ENCODE data around the gene TSPAN9.

Gene TSPAN9

DNA sequence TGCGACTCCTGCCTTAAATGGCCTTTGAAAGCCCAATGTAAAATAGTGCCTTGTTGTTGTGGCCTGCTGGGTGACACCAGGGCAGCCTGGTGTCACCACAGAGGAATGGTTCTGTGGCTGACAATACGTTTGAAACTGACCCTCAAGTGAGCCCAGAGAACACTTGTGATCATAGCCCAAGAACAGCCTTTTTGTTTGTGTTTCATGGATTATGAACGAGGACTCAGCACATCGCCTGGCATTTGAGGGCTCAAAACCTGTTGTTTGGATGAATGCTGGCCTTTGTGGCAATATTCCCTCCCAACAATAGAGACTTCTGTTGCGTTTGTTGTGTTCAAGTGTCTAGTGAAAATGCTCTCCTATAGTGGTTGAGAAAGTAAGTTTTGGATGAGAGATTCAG is 48.5 kb downstream of the TSPAN9 start:
- no peak for DNase-seq (ENCODE audit: low read depth)

DNA sequence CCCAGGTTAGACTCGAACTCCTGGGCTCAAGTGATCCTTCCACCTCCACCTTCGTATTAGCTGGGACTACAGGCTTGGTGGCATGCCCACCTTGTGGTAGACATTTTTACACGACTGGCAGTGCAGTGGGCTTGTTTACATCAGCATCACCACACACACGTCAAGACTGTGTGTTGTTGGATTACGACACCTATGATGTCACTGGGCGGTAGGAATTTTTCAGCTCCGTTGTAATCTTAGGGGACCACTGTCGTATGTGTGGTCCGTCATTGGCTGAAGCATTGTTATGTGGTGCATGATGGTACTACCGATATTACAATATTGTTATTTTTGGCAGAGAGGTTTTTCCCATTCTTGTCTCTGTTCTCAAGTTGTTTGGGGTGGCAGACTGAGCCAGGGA is 50.7 kb downstream of the TSPAN9 start:
- DNase-seq (ENCODE audit: low read depth): no peak

DNA sequence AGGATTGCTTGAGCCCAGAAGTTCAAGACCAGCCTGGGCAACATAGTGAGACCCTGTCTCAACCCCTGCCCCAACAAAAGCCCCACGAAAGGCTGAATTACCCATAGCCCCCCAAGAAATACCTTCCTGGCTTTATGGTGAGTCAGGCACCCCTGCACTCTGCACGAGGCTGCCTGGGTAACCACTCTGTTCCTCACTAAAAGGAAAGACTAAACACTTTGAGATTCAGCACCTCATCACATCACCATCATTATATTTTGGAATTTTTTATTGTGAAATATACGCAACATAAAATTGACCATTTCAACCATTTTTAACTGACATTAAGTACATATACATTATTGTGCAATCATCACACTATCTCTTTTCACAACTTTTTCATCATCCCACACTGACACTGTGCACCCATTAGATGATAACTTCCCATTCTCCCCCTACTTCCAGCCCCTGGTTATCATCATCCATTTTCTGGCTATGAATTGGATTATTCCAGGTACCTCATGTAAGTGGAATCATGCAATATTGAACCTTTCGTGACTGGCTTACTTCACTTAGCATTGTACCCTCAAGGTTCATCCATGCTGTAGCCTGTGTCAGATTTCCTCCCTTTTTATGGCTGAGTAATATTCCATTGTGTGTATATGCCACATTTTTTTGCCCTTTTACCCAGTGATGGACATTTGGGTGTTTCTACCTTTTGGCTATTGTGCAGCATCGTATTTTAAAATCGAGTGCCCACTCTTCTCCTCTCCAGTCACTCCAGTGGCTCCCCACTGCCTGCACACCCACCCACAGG is 51.5 kb downstream of the TSPAN9 start:
- DNase-seq (ENCODE audit: low read depth): no peak

DNA sequence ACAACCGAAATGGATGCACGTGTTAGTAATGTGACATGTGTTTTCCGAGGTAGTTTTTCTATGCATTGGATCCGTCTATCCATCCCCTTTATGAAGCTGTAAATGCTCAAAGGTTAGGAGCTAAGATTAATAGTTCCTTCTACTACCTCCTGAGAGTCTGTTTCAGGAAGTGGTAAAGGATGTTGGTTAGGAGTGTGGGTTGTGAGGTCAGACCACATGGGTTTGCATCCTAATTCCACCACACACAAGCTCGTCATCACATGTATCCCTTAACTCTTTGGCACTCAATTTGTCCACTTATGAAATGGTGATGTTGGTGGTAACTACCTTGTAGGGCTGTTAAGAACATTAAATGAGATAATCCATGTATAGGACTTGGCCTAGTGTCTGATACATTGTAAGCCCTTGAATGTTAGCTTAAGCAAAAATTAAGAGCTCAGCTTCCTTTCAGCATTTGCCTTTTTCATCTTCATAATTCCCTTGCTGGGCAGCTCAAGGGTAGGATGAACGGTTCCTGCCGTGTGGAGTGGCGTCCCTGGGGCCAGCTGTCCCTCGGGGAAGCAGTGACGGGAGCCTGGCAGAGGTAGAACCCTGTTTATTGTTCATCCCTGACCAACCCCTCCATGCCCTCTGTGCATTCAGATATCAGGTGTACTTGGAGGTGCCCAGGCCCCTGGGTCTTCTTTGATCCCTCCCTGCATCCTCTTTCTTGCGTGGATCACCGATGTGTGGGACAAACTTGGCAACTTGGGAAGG is 52.3 kb downstream of the TSPAN9 start:
- no peak for DNase-seq (ENCODE audit: low read depth)

DNA sequence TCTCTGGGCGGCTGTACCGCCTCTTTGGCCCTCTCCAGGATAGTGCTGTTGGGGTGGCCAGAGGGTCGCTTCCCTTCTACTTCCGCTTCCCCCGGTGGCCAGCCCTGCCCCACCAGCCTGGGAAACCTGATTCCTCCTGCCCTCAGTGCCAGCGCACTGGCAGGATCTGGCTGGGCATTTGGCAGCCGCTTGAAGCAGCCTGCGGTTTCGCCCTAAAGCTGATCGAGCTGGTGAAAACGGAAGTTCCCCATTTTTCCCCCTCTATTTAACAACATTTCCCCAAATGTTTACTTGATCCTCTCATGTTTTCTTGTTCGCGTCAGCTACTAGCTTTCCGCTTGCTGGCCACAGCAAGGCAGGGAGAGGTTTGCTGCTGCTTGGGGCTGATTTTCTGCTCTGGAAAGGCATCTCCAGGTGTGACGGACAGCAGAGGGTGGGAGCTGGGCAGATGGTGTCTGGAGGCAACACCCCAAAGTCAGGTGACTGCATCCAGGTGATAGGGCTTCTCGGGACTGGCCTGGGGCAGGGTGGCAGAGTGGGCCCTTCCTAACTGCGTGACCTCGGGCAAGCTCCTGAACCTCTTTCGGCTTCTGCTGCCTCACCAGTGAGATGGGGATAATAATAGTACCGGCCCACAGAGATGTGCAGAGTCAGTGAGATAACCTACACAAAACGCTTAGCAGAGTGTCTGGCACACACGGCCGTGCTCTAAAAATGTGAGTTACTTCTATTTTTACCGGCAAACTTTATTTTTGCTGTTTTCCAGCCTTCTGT is 53.1 kb downstream of the TSPAN9 start:
- DNase-seq (ENCODE audit: low read depth): no peak

DNA sequence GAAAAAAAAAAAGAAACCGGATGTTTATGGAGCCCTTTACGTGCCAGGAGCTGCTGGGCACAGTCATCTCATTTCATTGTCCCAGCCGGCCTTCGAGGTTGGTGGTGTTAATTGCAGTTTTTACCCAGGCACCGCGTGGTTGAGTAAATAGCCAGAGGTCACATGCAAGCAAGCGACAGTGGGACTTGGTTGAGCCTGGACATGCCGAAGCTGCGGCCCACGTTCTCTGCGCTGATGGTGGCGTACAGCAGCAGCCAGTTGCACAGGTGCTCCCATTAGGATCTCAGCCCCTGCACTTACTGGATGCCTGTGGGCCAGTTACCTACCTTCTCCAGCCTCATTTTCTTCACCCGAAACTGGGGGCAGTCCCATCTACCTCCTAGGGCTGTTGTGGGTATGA is 54.0 kb downstream of the TSPAN9 start:
- no peak for DNase-seq (ENCODE audit: low read depth)

DNA sequence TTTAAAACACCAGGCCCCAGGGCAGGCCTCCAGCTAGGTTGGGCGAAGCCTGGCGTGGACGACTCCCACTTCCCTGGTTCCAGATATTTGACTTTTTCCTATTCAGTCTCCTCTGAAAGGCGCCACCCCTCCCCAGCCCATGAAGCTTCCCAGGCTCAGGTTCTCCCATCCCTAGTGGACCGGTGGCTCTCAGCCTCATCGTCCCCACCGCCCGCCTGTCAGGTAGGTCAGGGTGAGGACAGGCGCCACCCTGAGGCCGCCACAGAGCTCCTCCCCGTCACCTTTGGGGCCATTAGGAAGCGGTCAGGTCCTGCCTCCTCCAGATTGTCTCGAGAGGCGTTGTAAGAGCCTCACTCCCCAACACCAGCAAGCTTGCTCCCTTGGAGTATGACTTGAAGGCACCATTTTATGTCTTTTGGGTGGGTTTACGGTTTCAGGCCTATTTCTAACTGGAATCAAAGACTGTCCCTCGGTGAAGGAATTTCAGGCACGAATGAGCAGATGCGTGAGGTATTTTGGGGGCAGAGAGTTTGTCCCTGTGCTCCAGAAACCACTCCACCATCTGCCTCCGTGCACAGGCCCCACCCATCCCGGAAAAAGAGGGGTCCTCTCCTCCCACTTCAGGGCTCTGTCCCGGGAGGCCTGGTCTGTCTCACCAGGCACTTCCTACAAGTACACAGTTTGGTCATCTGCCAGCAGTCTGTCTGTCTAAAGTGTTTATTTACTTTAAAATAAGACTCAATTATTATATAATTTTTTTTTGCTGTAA is 55.6 kb downstream of the TSPAN9 start:
- DNase-seq (ENCODE audit: low read depth): no peak

DNA sequence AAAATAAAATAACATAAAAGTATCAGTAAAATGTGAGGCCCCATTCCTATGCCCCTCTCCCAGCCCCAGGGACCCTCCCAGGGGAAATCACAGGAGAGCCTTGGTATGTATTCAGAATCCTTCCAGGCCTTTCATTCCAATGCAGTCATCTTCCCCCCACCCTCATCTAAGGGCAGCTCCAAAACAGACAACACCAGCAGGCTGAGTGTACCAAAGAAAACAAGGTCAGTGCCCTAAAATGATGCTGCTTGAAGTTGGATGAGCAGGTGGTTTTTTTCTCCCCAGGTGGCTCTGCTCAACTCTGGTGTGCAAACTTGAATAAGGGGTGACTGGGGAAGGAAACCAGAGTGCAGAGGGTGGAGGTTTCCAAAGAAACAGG is 56.2 kb downstream of the TSPAN9 start:
- DNase-seq (ENCODE audit: low read depth): no peak

DNA sequence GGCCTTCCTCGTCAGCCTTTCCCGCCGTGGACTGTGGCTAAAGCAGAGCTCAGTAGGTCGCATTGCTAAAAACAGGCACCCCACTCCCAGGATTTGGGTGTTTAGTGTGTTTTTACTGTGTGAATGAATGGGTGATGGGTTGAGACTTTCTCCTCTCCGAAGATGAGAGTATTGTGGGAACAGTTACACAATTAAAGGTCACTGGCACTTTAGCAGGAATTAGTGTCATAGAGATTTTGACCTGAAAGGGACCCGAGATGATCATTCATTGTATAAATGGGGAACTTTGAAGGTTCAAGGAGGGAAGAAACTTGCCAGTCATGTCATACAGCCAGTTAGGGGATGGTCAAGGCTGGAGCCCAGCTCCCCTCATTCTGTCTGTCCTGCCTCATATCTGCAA is 56.9 kb downstream of the TSPAN9 start:
- DNase-seq (ENCODE audit: low read depth): no peak

DNA sequence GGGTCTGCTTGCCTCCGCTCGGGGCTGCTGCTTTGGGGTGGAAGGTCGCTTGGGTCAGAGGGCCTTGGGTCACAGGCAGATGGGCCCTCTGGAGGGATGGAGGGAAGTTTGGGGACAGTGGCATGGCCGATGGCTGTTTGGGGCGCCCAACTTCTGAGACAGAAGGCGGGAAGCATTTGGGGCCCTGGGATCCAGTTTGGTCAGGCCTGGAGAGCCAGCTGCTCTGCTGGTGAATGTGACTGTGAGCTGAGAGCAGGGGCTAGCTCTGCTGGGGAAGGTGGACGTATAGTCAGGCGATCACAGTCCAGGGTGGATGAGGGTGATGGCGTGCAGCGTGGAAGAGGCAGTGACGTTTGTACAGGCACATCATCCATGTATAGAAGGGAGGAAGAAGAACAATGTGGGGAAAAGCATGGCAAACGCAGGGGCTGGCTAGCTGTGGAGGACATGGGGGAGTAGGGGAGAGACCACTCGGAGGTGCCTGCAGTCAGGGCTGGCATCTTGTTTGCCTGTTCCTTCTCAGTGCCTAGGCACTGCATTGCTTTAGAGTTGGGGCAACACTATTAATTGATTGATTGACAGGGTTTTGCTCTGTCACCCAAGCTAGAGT is 57.5 kb downstream of the TSPAN9 start:
- DNase-seq (ENCODE audit: low read depth): no peak

DNA sequence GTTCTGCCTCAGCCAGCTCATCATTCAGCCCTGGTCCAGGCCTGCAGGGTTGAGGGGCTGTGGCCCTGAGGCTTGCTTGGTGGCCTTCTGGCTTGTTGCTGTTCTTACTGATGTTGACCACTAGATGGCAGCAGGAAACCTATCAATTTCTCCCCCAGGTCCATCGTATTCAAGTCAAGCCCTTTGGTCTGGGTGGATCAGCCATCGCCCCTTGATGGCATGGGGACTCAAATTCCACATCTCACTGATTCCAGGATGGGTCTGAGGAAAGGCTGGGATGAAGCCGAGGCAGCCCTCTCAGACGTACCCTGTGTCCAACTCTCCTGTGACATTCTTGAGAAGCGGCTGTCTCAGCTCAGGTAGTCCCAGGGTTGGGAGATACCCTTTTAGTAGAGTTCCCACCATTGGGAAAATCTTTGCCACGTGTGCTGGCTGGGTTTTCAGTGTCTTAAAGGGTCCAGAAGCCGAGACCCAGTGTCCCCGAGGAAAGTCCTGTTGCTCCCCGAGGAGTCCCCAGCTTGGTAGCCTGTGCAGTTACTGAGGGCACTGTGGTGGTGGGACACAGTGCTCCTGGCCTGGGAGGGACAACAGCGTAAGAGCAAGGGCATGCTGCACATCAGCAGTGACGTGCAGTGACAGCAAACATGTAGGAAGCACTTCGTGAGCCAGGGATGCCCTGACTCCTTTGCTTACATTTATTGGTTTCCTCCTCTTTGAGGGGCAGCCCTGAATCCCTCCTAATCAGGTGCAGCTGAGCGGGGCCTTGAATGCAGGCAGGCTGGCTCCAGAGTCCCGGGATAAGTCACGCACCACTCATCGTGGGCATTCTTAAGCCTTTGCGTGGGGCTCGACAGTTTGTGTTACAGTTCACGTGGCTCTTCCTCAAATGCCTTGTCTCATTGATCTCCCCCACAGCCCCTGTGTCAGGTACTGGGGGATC is 58.6 kb downstream of the TSPAN9 start:
- no peak for DNase-seq (ENCODE audit: low read depth)

DNA sequence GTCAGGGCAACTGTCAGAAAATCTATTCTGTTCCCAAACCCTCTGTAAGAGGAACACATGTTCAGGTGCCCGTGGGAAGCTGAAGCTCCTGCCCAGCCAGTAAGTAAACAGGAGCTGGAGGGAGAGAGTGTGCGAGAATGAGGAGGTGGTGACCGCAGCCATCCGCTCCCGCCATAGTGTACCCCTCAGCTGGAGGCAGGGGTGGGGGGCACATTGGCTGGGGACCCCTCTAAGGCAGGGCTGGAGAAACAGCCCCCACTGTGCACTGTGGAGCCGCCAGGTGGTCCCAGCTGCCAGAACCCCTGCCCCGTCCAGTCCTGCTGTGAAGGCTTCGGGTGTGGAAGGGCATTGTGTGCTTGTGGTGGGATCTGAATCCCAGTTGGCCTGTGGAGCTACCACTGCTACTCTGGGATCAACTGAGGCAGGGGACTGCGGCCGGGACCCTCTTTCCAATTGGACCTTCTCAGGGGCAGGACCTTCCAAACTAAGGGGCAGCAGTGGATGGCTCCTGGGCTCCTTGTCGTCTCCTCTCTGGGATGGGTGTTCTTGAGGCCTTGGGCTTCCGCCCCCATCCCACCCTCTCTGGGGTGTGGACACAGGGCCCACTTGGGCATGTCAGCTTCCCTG is 59.6 kb downstream of the TSPAN9 start:
- DNase-seq (ENCODE audit: low read depth): no peak

DNA sequence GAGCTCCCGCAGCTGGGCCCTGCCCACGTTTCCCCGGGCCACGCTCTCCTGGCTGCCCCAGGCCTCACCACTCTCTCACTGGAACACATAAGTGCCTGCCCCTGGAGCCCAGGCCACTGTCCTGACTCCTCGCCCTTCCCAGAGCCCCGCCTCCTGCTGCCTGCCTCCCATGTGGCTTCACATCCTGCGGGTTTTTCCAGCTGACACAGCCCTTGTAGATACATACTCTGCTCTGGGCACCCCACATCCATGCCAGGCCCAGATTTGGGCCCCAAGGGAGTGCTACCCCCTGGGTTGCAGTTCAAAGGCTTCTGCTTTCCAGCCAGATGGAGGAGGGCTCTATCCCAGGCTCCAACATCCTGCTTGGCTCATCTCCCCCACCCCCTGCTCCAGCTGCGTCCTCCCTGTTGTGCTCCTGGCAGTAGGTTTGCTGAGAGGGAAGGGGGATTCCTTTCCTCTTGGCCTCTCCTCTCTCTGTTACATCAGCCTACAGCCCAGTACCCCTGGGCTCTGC is 60.1 kb downstream of the TSPAN9 start:
- DNase-seq (ENCODE audit: low read depth): no peak

DNA sequence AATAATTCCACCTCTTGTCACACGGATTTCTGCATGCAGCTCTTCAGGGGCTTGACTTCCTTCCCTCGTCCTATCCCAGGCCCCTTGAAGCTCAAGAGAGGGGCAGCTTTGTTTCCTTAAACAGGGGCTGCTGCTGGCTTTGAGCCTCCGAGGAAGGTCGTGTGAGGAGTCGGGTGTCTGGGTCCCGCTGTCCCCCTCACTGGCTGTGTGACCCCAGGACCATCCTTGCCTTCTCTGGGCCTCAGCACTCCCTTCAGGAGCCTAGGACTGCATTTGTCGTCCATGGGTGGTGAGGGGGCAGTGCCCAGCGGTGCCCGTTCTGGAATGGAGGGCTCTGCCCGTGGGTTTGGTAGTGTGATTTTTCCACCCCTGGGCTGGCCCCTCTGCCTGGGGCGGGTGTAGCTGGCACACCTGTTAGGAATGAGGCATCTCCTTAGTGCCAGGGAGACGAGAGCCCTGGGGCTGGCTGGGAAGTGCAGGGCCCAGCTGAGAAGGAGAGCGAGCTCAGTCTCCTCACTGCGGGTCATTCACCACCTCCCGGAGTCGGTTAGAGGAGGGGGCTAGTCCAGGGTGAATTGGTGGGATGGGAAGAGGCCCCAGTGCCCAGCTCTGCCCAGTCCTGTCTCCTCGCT is 60.8 kb downstream of the TSPAN9 start:
- DNase-seq (ENCODE audit: low read depth): no peak

DNA sequence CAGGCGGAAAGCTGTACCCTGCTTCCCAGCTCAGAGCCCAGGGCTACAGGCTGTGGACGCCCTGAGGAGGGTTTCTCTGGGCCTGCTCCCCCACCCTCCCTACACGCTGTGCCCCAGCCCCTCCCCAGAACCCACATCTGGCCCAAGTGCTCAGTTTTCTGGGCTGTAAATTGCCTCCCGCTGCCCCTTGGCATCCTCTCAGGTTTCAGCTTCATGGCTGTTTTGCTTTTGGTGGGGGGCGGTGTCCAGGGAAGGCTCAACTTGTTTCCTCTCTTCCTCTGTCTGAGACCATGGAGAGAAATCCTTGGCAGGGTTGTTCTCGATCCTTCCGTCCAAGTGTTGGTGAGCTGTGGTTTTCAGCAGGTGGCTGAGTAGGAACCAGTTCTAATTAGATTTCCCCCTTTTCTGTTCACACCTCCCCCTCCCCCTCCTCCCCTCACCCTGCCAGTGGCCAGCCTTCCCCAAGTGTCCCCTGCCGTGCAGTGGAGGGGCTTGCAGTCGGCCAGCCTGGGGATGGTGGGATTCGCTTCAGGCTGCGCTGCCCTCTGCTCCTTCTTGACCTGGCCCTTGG is 61.8 kb downstream of the TSPAN9 start:
- DNase-seq (ENCODE audit: low read depth): no peak

DNA sequence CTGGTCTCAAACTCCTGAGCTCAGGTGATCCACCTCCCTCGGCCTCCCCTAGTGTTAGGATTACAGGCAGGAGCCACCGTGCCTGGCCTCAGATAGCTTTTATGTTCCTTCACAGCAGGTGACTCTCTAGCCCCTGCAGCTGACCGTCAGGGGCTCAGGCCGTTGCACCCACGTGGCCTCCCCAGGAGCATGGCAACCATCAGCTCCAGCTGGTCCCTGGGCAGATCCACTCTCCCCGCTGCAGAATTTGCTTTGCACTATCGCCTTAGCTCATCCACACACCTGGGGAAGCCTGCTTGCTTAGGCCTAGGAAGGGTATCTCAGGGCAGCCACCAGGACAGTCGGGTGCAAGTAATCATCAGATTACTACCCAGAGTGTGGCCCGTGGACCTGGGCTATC is 62.6 kb downstream of the TSPAN9 start:
- DNase-seq (ENCODE audit: low read depth): no peak

DNA sequence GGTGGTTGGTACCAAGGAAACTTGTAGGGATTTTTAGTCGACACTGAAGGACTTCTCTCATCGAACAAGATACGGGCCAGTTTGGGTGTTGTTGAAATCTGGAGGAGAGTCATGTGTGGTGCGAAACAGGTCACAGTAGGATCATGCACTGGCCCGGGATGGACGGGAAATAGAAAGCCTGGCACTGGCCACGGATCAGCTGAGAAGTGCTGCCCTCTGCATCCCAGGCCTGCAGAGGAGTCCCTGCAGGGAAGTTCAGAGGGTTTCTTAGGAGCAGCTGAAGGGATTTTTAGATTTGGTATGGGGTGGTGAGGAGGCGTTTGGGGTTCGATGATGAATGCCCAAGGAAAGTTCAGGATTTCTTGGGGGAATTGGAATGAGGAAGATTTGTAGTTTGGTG is 63.1 kb downstream of the TSPAN9 start:
- no peak for DNase-seq (ENCODE audit: low read depth)

DNA sequence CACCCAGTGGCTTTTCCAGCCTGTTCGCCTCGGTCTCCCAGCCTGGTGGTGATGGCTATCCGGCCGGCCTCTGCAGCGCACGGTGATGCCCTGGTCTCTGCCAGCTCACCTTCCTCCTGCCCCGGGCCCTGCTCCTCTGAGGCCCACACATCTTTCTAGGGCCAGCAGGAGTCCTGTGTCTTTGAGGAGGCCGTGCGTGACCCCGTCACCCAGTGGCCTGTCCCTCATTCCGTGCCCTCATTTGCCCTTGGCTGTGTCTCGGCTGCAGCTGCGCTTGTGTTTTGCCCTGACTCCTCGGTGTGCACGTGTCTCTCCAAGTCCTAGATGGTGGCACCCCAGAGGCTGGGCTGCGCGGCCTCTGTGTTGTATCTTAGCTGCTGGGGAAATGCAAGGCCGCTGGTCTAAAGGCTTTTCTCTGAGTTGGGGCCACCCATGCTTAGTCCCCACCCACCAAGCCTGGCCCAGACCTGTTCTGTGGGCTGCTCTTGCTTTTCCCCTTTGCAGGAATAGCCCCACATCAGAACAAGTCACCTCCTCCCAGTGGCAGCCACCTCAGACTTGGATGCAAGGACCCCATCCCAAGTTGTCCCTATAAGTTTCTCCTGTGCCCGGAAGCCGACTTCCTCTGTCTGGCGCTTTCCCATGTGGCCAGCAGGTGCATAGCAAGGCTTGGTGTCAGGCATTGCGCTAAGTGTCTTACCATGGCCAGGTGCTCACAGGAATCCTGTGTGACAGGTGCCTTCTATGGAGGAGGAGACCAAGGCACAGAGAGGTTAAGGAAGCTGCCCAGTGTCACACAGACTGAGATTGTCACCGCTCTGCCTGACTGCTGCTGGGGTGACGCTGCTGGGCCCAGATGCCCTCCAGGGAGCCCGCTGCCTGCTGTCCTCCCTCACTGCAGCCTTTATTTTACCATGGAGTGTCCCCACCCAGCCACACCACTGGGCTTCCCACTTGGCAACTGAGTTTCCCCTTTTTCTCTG is 64.5 kb downstream of the TSPAN9 start:
- no peak for DNase-seq (ENCODE audit: low read depth)
